ENCODE results near the gene ATP11B. TPM values are rescaled to one million over a fixed set of nuclear protein-coding genes. Genes with fewer than 3 reads are reported as not detected.

Gene ATP11B
- total and polyA plus RNA-seq, 10 of the 15 experiments (the other 5 are each of a cell fraction or from before 2014, with no cell fraction given), result 10.3 to 66.9 (median 36.7) TPM

GRCh38 chr3:182957226-182957625, 163.9 kb downstream of the ATP11B start:
- no TSS peak for BruUV-seq (replicated peaks)

More at GRCh38 chr3:182957226-182957625, 163.9 kb downstream of the ATP11B start:
- H3K27ac ChIP-seq (ENCODE audit: control insufficient read depth, insufficient read depth), result no peak overlapping the region
- H3K4me3 ChIP-seq, result no peak overlapping the region
- SMC1A ChIA-PET (ENCODE audit: uncharacterized antibody, unreplicated experiment), result interaction anchor here (0.9 to 1.6 kb wide), 3 partner anchors 13 to 141 kb away, joined by 3 to 4 read pairs (median 3); no protein-coding TSS in a partner anchor
- in situ Hi-C loops (cut with MboI) (no loop called here), intact Hi-C loops (cut with micrococcal nuclease; ENCODE audit: unreplicated experiment) (no loop called here)
- peaks cover 2 to 5% of the 10 kb centered on the region in 2 experiments; a peak in 3 of 4 replicates for H3K36me3 ChIP-seq (ENCODE audit: control insufficient read depth in 2 of 2, insufficient read depth in 2 of 2, low read length in 1 of 2)
- CTCF ChIA-PET, result interaction anchor here (0.6 kb wide), 1 partner anchor 22 kb away, joined by 3 read pairs; no protein-coding TSS in a partner anchor
- ATAC-seq, result no peak
- FAIRE-seq, result no peak
- no peak for DNase-seq (ENCODE audit: low read depth, low spot score)
- RAD21 ChIA-PET (ENCODE audit: unreplicated experiment), result no interaction called here
- H3K4me1 ChIP-seq (ENCODE audit: control insufficient read depth, insufficient read depth, low read length), result no peaks in the 10 kb centered on the region; the same call in 1 of the 2 replicates
- no peak overlapping the region for H3K4me2 ChIP-seq (ENCODE audit: control insufficient read depth, insufficient read depth)
- POLR2A ChIA-PET, result no interaction called here
- TF ChIP-seq NFXL1 (IDR thresholded peaks at IDR 0.05; ENCODE audit: borderline replicate concordance) (no peak), RBBP5 (conservative IDR thresholded peaks at IDR 0.05) (no peak), HCFC1 (IDR thresholded peaks at IDR 0.05; ENCODE audit: low read length) (no peak), ZBTB11 (CRISPR knock-in tag; IDR thresholded peaks at IDR 0.05) (no peak), MLLT1 (IDR thresholded peaks at IDR 0.05) (no peak), LARP7 (IDR thresholded peaks at IDR 0.05) (no peak), FOXK2 (IDR thresholded peaks at IDR 0.05) (no peak), SREBF1 (IDR thresholded peaks at IDR 0.05; ENCODE audit: low read length) (no peak), TARDBP (IDR thresholded peaks at IDR 0.05; ENCODE audit: borderline replicate concordance) (no peak), PML (IDR thresholded peaks at IDR 0.05; ENCODE audit: low read length) (no peak), POLR2AphosphoS2 (IDR thresholded peaks at IDR 0.05; ENCODE audit: low read depth, low read length) (no peak), ZNF687 (IDR thresholded peaks at IDR 0.05) (no peak), CHD1 (IDR thresholded peaks at IDR 0.05; ENCODE audit: low read depth, low read length) (no peak), CREB1 (IDR thresholded peaks at IDR 0.05; ENCODE audit: low read depth) (no peak), HDGF (IDR thresholded peaks at IDR 0.05) (no peak), NR2C2 (IDR thresholded peaks at IDR 0.05; ENCODE audit: borderline replicate concordance, control insufficient read depth, insufficient read length, low read depth) (no peak), ZNF622 (IDR thresholded peaks at IDR 0.05) (no peak), JUND (IDR thresholded peaks at IDR 0.05; ENCODE audit: low read depth, low read length) (no peak)
- no peaks in the 10 kb centered on the region for H3K27me3 ChIP-seq (replicated peaks in 1 of 2; ENCODE audit: control insufficient read depth in 2 of 2, insufficient read depth in 2 of 2, low read length in 1 of 2)
- WGBS (ENCODE audit: insufficient coverage, insufficient replicate concordance, low lambda C conversion rate, missing lambda C conversion rate), result 97% methylated on average over 5 of the region's 5 CpGs
- no peaks in the 10 kb centered on the region for H4K20me1 ChIP-seq (ENCODE audit: control insufficient read depth, insufficient read depth)
- no peaks in the 10 kb centered on the region for H3K79me2 ChIP-seq (ENCODE audit: control insufficient read depth, insufficient read depth, low read length)
- H3K9me3 ChIP-seq (replicated peaks; ENCODE audit: control insufficient read depth, insufficient read depth, low read length), result no peaks in the 10 kb centered on the region
- H3K9ac ChIP-seq (ENCODE audit: control insufficient read depth, insufficient read depth, low read length), result no peak overlapping the region
- H2AFZ ChIP-seq (ENCODE audit: control insufficient read depth, low read depth, low read length), result no peak overlapping the region
